Activated effector memory CD4-positive, alpha-beta T cell treated with Interleukin-2 at 50 U/mL for 16 hours (primary cell): ENCODE measurements around the gene TCF25.

Experiments used
- DNase-seq: peaks from one replicate; pipeline ENCODE4 v3.0.0-alpha.2; 2020

Gene TCF25

DNA sequence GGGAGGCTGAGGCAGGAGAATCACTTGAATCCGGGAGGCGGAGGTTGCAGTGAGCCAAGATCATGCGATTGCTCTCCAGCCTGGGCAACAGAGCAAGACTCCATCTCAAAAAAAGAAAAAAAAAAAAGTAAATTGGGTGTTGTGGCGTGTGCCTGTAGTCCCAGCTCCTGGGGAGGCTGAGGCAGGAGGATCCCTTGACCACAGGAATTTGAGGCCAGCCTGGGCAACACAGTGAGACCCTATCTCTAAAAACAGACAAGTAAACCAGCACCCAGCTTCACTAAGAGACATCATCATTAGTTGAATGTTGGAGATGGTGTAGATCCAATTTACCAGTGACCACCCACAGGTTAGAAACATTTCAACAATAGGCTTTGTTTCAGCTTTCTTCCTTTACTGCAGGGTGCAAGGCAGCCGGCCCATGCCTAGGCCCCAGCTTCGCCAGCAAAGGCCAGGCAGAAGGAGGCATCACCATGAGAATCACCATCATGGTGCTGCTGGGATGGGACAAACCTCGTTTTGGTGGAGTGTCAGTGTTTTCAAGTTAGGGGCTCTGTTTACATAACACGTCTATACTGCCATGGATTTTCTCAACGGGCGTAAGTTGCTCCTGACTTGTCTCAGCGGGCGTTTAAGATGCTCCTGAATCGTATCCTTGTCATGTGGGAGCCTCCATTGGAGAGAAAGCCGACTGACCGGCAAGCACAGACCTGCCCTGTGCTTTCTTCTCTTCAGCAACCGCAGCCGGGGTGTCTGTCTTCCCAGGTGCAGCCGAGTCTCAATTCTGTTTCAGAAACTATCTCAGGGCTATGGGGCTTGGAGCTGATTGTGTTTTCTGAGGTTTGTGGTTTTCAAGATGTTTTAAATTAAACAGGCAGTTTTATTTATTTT, 7.3 kb downstream of the TCF25 start:
- DNase-seq, result no peak

DNA sequence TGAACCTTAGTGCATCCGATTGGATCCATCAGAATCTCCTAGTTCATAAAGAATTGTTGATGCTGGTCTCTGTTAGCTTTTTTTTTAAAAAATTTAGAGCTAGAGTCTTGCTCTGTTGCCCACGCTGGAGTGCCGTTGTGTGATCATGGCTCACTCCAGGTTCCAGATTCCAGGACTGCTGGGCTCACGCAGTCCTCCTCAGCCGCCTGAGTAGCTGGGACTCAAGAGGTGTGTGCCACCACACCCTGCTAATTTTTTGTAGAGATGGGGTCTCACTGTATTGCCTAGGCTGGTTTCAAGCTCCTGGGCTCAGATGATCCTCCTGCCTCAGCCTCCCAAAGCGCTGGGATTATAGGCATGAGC, 8.0 kb downstream of the TCF25 start:
- DNase-seq, result no peak

DNA sequence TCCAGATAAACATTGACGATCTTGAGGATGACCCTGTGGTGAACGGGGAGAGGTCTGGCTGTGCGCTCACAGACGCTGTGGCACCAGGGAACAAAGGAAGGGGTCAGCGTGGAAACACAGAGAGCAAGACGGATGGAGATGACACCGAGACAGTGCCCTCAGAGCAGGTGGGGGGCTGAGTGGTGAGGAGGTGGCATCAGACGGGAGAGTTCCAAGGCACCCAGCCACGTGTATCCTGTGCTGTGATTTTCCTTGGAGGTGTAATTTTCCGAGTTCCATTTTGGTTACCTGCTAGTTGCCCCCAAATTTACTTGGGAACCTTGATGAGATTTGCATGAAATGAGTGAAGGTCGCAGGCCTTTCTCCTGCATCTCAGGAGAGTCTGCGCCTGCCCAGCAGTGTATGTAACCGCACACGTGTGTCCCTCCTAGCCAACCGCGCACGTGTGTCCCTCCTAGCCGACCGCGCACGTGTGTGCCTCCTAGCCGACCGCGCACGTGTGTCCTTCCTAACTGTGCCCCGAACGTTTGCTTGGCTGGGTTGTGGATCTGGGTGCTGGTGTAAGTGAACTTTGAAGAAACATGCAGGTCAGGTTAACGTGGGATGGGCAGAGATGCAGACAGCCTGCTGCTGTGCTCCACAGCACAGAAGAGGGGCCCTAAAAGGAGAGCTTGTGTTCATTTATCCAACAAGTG, 10.1 kb downstream of the TCF25 start:
- no peak for DNase-seq

DNA sequence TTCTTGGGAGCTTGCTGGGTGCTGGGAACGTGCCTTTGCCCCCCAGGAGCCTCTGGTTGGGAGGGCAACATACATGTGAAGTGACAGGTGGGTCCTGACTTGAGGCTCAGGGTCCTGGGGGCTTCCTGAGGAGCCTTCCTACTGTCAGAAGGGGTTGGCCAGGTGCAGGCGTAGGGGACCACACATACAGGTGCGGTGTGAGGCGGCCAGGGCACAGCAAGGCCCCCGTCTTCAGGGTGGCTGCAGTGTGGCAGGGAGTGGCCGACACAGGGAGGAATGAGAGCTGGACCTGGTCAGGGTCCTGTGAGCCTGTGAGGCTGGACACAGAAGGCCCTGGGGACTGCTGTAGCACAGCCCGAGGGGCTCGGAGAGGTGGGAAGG, 10.6 kb downstream of the TCF25 start:
- no peak for DNase-seq

DNA sequence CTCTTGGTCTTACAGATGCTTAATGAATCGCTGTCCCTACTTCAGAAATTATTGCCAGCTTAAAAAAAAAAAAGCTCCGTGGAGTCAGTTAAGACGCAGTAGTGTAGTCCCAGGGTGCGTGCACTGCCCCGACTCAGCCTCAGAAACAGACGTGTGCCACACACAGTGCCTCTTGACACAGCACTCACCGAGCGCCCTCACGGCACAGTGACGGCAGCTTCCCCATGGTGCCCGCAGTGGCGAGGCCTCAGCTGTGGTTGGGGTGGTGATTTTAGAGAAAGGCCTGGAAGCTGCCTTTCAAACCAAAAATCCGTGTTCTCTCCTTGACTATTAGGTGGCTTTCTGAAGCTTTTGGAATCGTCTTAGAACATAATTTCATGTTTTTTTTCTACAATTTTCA, 13.9 kb downstream of the TCF25 start:
- DNase-seq, result no peak

DNA sequence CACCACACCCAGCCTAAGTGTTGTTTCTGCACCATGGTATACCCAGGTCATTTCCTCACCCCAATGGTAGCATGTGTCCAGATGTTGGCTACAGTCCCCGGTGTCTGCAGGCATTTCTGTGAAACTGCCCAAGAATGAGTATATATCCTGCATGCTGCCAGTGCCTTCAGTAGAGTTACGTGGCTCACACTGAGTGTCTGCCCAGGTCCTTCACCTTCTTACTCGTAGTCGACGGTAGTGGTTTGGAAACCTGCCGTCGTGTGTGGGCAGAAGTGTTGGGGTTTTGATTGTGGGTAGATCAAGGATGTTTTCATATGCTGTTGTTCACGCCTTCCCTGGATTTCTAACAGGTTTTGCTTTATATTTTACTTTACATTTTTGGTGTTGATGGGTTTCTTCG, 16.8 kb downstream of the TCF25 start:
- no peak for DNase-seq

DNA sequence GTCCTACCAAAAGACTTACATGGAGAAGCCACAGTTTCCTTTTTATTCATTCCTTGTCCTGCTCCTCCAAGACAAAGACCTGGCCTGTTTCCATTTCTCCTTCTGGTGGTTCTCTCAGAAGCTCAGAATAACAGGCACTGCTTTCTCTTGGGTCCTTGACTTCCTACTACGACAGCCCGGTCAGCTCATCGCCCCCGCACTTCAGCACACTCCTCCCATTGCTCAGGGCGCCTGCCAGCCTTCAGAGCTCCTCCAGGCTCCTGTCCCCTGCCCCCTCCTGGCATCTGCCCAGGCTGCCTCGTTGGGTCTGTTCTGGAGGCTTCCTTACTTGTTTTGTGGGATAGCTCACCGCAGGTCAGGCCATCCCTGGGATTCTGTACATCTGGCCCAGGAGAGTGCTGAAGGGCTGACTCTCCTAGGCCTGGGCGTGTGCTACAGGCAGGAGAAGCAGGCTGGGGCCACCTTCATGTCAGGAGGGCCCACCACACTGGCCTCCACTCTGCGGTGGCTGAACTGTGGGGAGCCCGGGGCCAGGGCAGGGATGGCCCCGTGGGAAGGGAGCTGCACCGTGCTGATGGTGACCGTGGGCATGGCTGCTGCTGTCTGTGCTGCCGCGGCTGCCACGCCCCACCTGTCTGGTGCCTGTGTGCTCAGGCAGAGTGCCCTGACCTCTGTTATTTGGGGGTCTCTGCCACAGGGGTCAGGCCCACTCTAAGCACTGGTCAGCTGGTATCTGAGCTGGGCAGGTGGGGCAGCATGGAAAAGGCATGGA, 17.7 kb downstream of the TCF25 start:
- DNase-seq, result no peak

DNA sequence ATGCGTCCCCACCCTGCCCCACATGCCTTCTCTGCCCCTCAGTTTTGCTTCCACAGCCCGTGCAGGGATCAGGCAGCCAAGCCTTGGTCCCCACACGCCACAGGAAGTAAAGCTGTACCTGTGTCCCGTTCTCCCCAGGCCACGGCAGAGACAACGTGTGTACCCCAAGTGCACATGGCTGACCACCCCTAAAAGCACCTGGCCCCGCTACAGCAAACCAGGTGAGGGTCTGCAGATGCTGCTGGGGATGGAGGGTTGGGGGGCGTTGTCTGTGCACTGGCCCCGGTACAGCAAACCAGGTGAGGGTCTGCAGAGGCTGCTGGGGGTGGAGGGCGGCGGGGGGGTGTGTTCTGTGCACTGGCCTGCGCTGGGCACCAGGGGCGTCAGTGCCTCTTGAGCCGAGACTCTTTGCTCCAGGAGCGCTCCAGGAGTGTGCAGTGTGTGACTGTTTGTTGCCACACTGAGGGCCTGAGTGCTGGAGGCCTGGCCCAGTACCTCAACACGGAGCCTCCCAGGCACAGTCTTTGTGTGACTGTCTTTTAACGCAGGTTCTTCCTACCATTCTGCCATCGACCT, 18.8 kb downstream of the TCF25 start:
- DNase-seq, result no peak

DNA sequence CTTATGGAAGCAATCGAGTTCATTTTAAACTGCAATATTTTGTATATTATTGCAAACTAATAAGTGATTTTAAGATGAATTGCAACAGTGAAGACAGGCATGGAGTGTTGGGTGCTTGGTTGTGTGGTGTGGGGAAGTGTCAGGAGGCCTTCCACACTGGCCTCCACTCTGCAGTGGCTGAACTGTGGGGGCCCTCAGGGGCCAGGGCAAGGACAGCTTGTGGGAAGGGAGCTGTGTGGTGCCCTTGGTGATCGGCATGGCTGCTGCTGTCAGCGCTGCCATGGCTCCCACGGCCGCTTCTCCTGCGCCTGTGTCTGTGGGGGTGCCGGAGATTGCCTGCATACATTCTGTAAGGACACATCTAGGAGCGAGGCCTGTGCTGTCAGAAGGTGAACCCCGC, 19.2 kb downstream of the TCF25 start:
- no peak for DNase-seq

DNA sequence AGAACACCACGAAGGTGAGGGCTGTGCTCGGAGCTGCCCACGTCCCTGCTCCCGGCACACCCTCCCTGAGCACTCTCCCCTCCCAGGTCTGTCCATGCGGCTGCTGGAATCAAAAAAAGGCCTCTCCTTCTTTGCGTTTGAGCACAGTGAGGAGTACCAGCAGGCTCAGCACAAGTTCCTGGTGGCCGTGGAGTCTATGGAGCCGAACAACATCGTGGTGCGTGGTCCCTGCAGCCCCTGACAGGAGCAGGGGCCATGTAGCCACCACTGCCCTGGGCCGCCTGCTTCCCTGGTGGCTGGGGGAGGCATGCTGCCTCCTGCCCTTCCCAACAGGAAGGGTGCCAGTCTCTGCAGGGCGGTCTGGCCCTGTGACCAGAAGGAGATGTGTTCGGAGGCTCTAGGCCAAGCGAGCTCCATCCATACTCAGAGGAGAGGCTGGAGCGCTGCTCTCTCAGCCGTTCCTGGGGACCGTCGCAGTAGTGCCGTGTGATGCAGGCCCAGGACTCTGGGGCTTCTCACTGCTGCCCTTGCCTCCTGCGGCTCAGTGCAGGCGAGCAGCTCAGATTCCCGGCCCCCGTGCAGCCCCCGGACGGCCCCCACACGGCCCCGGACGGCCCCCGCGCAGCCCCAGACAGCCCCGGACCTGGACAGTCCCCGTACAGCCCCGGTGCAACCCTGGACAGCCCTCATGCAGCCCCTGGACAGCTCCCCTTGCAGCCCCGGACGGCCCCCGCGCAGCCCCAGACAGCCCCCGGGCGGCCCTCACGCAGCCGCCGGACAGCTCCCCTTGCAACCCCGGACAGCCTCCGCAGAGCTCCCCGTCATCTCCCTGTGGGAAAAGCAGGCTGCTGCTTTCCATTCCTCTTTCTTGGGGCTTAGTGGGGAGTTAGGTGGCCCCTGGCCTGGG, 20.5 kb downstream of the TCF25 start:
- DNase-seq, result no peak

DNA sequence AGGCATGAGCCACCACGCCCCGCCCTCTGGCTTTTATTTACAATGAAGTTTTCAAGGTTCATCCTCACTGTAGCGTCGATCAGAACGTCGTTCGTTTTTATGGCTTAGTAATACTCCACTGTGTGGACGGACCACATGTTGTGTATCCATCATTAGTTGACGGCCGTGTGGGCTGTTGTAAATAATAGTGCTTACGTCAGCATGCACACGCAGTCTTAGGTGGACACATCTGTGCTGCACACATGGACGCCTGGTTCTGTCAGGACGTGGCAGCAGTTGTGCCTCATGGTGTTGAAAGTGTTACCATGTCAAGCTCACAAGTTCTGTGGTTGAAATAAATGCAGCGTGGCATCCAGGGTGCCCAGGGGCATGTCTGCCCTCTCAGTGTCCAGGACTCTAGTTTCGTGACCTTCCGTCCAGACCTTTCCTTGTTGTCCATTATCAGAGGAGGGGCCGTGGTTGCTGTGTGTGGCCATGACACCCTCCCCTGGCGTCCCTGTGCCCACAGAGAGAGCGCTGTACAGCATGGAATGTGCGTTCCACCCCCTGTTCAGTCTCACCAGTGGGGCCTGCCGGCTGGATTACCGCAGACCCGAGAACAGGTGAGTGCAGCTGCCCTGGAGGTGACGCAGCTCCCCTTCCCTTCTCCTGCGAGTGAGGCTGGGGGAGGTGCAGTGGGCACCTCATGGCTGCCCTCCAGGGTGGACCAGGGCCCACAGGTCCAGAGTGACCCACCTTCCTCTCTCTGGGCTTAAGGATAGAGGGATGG, 22.3 kb downstream of the TCF25 start:
- no peak for DNase-seq

DNA sequence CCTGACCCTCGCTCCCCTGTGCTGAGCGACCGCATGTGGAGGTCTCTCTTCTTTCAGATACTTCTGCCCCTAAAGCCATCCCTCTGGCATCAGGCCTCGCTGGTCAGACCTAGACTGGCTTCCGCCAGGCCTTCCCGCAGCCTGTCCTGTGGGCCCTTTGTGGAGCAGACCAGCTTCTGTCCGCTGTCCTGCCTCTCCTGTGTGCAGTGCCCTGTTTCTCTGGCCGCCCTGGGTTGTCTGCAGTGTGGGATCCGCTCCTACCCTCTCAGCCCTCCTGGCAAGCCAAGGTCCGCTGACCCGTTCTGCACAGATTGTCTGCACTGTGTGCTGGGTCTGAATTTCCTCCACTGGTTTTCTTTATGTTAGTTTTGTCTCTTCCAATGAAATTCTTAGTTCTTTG, 23.8 kb downstream of the TCF25 start:
- DNase-seq, result no peak

DNA sequence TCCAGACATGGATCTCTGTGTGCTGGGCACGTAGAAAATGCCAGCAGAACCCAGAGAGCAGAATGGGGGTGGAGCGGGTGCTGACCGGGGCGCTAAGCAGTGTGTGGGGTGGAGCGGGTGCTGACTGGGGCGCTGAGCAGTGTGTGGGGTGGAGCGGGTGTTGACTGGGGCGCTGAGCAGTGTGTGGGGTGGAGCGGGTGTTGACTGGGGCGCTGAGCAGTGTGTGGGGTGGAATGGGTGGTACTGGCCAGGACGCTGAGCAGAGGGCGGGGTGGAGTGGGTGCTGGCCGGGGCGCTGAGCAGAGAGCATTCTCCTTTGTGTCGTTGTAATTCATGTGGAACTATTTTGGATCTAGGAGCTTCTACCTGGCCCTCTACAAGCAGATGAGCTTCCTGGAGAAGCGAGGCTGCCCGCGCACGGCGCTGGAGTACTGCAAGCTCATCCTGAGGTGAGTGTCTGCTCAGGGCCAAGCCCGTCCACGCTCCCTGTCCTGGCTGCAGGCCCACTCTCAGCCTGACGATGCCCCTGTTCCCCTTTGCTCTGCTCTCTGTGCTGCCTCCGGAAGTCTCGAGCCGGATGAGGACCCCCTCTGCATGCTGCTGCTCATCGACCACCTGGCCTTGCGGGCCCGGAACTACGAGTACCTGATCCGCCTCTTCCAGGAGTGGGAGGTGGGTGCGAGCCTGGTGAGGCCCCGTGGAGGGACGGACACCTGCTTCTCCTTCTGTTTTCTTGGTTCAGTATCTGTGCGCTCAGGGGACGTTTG, 25.0 kb downstream of the TCF25 start:
- no peak for DNase-seq

DNA sequence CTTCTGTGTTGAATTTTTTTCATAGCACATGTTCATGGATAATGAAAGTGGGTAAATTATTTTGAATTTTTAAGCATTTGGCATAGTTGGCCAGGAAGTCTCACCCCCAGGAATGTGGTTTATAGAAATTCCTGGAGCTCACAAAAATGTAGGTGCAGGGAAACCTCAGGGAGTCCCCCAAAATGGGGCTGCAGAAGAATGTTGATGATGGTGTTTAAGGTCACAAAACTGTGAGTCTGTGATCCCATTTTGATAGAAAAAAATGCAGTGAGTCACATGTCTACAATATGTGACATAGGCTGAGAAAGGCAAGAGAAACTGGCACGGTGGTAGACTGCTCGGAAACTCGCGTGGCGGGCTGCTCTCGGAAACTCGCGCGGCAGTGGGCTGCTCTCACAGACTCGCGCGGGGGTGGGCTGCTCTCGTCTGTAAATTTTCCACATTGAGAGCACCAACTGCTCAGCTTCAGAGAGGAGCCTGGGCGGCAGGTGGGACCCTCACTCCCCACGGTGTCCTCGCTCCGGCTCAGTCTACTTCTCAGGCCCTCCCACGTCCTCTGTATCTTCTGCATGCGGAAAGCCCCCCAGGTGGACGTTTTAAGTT, 26.6 kb downstream of the TCF25 start:
- DNase-seq, result no peak

DNA sequence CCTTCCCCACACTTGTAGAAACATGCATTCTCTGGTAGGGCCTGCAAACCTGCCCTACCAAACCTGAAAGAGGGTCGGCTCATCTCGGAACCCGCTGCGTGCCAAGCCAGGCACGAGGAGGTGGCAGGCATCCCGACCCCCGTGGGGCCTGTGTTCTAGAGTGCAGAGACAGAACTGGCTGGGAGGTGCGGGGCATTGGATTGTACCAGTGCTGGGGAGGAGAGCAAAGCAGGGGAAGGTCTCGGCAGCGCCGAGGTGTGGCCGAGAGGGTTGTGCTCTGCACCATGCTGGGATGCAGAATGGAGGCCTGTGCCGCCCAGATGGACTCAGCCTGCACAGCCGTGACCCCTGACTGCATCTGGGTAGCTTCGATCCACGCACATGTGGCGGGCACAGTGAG, 27.5 kb downstream of the TCF25 start:
- no peak for DNase-seq

DNA sequence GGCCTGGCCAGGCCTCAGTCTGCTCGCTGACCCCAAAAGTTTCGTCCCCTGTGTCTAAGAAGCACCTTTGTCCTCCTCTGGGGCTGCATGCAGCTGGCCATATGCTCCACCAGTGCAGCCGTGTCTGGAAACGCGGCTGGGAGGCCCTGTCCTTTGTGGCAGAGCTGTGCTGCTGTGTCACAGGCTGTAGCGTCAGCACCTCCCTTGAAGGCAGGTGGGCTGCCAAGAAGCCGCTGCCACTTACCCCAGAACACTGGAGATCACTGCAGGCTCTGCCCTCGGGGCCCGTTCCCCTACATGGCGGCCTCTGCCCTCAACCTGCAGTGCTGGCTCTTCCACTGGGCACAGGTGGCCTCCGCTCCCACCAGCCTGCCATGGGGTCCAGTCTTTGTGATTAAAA, 29.6 kb downstream of the TCF25 start:
- DNase-seq, result no peak

DNA sequence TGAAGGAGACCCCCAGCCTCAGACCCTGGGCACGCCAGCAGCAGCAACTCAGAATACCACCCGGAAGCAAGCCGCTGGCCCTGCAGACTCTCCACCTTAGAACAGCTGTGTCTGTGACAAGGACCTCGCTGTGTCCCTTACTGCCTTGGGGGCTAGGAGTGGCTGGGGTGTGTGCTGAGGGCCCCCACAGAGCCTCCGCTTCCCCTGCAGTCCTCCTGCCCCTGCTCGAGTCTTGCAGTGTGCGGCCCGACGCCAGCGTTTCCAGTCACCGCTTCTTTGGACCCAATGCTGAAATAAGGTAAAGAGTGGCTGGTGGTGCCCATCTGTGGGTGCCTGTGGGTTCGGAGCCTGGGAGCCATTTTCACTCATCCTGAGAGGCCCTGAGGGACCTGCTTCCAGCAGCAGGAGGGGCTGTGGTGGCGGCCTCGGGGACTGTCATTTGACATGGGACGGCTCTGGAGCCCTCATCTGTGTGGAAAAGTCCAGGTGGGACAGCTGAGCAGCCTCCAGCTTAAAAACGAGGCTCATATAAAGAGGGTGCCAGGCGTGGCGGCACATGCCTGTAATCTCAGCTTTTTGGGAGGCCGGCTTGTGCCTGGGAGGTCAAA, 30.6 kb downstream of the TCF25 start:
- DNase-seq, result no peak

DNA sequence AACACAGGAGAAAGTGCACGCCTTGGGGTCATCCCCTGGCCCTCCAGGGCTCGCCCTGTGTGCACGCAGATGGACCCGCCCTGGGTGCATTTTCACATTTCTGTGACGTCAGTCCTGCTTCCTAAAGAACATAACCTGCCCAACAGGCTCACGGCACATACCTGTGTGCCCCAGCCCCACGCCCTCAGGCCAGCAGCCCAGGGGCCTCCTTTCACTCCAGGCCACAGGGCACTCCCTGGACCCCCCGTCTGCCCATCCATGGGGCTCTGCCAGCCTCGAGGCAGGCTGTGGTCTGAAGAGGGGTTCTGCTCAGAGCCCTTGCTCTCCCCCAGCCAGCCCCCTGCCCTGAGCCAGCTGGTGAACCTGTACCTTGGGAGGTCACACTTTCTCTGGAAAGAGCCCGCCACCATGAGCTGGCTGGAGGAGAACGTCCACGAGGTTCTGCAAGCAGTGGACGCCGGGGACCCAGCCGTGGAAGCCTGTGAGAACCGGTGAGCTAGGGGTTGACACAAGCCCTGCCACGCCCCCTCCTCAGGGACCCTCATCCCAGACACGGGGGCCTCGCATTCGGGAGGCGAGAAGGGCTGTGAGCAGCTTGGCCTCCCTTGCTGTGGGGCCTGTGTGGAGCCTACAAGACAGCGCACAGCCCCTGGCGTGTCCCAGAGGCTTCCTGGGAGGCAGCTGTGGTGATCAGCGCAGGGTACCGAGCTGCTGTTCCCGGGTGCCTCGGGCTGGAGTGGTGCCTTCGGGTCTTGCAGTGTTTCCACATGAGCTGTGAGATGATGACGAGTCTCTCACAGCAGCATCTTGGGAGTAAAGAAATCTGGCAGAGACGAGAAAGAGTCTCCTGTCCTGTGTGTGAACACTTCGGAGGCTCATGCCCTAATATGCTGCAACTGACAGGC, 31.5 kb downstream of the TCF25 start:
- DNase-seq, result no peak
